NCI-H510A treated with DMSO at 0.1 percent for 48 hours (cell line): Measurements from ENCODE around the gene PCBP3.
"Not testable (repeated sequence)": the region's sequence is repeated elsewhere in the genome, so short reads cannot be mapped to it uniquely, and the experiment has no call there.

ENCODE experiments used
- DNase-seq: peaks from one replicate; lab custom pipeline; 2025; lab: John Stamatoyannopoulos, UW

PCBP3 gene

DNA sequence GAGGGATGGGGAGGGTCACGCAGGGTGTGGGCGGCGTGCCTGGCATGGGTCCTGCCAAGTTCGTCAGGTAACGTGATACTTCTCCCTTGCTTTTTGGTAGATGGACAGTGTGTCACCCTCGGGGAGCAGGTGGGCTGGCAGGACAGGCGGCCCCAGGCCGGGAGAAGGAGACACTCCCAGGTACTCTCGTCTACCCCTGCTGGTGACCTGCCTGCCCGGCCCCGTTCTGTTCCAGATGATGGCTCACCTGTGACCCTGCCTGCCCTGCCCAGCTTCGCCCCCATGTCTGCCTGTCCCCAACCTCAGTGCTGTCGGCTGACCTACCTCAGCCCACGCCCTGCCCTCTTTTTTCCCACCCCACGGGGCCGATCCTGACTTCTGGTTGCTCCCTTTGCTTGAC lies 144.7 kb downstream of the PCBP3 start:
- no peak for DNase-seq

GRCh38 chr21:45788637-45789506 lies 145.3 kb downstream of the PCBP3 start:
- DNase-seq, result no peak

DNA sequence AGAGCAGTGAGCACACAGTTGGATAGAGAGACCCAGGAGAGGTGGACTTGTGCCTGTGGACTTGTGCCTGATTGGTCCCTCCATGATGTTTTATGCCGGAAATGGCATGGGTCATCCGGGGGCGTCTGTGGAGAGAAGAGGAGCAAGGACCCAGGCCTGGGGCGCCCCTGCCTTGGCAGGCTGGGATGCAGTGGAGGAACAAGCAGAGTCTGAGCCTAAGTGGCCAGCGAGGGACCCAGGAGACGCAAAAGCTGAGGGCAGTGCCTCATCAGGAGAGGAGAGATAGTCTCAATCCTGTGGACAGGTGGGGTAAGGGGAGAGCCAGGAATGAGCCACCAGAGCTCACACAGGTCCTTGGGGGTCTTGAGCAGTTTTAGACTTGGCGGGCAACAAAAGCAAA lies 146.9 kb downstream of the PCBP3 start:
- DNase-seq, result no peak

GRCh38 chr21:45791562-45792418 lies 148.3 kb downstream of the PCBP3 start:
- no peak for DNase-seq

DNA sequence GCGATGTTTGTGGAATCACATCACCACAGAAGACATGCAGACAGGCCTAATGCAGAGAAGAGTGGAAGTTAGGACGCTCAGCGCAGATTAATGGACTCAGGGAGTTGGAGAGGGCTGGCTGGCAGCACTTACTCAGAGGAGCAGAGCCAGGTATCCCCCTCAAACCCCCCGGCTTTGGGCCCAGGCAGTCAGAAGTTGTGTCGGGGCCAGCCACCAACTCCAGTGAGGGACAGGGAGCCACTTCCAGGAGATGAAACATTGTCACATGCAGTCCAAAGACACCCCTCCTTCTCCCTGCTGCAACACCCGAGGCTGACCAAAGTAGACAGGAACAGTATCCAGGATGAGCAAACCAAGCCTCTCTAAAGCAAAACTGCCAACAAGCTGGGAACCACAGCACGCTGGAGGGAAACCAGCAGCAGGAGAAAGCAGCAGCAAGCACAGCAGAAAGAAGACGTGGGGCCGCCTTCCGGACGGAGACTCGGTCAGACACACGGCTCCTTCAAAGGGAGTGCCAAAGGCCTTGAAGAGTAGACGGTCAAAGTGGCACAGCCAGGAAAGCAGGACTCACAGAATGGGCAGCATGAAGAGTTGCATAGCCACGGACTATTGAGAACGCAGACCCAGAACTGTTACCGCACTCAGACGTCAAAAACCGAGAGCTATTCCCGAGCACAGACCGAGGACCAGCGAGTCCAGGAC lies 149.3 kb downstream of the PCBP3 start:
- DNase-seq, result no peak

- no peak for DNase-seq
Observed at GRCh38 chr21:45794027-45794426, 150.5 kb downstream of the PCBP3 start.

DNA sequence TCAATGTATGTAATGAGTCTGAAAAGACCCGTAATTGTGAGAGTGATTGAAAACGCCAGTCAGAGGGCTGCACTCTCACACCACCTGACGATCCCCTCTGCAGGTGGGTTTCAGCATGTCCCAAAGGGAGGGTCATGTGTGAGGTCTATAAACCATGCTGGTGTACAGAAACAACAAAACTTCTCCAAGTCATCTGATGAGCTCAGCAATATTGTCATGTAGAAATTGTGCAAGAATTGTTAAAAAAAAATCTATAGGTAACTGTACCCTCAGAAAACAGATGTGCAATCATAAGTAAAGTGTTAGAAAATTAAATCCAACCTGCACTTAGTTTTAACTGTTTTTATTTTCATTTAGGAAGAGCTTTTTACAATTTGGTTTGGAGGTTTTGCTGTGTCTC lies 152.5 kb downstream of the PCBP3 start:
- no peak for DNase-seq

DNA sequence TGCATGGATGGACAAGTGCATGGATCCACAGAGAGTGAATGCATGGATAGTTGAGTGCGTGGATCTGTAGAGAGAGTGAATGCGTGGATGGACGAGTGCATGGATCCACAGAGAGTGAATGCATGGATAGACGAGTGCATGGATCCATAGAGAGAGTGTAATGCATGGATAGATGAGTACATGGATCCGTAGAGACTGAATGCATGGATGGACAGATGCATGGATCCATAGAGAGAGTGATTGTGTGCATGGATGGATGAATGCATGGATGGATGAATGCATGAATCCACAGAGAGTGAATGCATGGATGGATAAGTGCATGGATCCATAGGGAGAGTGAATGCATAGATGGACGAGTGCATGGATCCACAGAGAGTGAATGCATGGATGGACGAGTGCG lies 153.8 kb downstream of the PCBP3 start:
- no peak for DNase-seq

GRCh38 chr21:45799765-45800338 lies 156.3 kb downstream of the PCBP3 start:
- DNase-seq, result no peak

DNA sequence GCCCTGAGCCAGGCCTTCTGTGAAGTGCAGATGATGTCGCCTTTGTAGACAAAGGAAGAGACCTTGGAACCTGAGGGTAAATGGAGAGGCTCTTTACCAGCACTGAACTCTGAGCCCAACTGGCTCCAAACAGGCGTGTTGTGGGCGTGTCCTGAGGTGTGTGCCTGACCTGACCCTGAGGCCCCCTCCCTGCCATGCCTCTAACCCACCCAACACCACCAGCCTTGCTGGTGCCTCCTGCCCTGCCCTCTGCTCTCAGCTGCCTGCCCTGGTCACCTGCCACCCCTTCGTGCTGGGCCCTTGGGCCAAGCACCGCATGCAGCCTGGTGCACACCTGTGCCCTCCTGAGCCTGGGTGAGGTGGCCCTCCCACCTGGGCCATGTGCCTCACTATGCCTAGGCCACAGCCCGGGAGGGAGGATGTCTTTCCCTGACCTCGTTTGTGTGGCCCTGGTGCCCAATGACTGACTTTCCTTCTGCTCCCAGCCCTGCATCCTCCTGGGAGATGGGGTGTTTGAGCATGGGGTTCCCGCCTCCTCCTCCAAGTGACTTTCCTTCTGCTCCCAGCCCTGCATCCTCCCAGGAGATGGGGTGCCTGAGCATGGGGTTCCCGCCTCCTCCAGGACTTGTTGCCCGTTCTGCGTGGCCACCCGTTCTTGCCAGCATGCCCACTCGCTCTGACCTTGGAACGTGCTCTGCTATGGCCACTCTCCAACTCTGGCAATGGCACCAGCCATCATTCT lies 157.0 kb downstream of the PCBP3 start:
- no peak for DNase-seq

DNA sequence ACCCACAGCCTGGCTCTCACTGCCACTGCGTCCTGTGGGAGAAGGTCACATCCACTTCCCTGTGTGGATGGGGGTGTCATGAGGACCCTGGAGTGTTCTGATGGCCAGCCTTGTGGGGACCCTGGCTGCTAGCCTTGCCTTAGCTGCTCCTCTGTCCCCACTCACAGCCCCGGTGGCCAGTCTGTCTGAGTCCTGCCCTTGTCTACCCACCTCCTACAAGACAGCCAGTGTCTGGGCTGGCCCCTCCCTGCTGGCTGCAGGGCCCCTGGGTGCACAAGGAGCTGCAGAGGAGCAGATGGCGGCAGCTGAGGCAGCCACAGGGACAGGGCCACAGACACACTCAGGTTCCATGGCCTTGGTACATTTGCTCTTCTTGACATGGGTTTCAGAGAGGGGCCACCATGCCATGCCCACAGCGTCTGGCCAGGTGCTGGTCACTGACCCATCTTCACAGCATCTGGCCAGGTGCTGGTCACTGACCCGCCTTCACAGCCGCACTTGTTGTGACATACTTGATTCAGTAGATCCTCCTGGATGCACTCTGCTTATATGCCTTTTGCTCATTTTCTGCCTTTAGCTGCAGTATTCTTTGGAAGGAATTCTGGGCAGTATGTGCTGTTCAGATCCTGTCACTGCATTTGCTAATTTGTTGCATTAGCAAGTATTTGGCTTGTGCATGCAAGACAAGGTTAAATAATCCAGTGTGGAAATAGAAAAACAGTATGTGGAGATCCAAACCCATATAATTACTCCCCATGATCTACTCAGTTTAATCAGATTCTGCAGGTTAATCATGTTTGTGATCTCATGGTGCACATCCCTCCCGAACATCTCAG lies 157.8 kb downstream of the PCBP3 start:
- no peak for DNase-seq

GRCh38 chr21:45801989-45802388 lies 158.5 kb downstream of the PCBP3 start:
- DNase-seq, result no peak

GRCh38 chr21:45802425-45802824 lies 158.9 kb downstream of the PCBP3 start:
- DNase-seq, result no peak

- DNase-seq, result no peak
Observed at GRCh38 chr21:45802956-45803617, 159.6 kb downstream of the PCBP3 start.

GRCh38 chr21:45803618-45804340 lies 160.3 kb downstream of the PCBP3 start:
- DNase-seq, result no peak

DNA sequence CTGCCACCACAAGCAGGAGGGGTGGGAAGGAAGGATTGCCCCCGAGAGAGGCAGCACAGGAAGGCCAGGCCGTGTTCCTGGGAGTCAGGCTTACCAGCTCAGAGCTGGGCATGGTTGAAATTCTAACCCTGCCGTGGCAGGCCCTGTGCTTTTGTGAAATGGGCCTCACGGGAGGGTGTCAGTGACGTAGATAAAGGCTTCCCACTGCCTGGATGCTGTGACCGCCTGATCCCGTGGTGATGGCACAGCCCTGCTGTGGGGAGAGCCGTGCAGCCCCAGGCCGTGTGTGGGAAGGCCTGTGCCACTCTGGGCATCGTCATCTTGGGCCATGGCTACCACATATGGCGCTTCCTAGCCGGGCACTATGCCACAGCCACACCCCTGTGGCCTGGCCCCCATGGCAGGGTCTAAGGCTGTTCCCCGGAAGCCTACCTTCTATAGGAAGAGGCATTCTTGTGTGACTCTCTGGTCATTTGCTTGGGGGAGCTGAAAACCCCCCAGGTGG lies 161.3 kb downstream of the PCBP3 start:
- no peak for DNase-seq

GRCh38 chr21:45805321-45805720 lies 161.8 kb downstream of the PCBP3 start:
- DNase-seq, result no peak

- DNase-seq, result no peak
Observed at GRCh38 chr21:45806042-45806441, 162.5 kb downstream of the PCBP3 start.

DNA sequence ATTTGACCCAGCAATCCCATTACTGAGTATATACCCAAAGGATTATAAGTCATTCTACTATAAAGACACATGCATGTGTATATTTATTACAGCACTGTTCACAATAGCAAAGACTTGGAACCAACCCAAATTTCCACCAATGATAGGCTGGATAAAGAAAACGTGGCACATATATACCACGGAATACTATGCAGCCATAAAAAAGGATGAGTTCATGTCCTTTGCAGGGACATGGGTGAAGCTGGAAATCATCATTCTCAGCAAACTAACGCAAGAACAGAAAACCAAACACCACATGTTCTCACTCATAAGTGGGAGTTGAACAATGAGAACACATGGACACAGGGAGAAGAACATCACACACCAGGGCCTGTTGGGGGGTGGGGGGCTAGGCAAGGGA lies 165.1 kb downstream of the PCBP3 start:
- not testable (repeated sequence) for DNase-seq
